ENCODE results near the gene RPTOR. TPM values are rescaled to one million over a fixed set of nuclear protein-coding genes. Genes with fewer than 3 reads are reported as not detected.

The RPTOR gene
- total RNA-seq, 1 donor = 27.9 TPM

- no peaks in the 10 kb centered on the region for H3K27me3 ChIP-seq (ENCODE audit: insufficient read depth, low read length)
- H3K27ac ChIP-seq (ENCODE audit: low read depth, low read length) = peak overlapping the region; percentile 14
- no peak overlapping the region for H3K4me3 ChIP-seq (ENCODE audit: insufficient read depth, low read length)
- H3K9me3 ChIP-seq (ENCODE audit: low read depth, low read length) = no peaks in the 10 kb centered on the region
- H3K4me1 ChIP-seq (ENCODE audit: insufficient read depth, low read length) = peaks cover 8% of the 10 kb centered on the region
- TF ChIP-seq CTCF (IDR thresholded peaks at IDR 0.05; ENCODE audit: extremely low read depth, low read depth, low read length) = peak; percentile 13
- H3K4me2 ChIP-seq (ENCODE audit: insufficient read depth, low read length) = peak overlapping the region; percentile 58
- H2AFZ ChIP-seq (ENCODE audit: low read length) = no peak overlapping the region
- H3K36me3 ChIP-seq (ENCODE audit: insufficient read depth, low read length) = no peaks in the 10 kb centered on the region
- H3K79me2 ChIP-seq (ENCODE audit: insufficient read depth, low read length) = peaks cover 39% of the 10 kb centered on the region
- no peak for DNase-seq (ENCODE audit: insufficient read length, low spot score, missing footprints)
- peaks cover 9% of the 10 kb centered on the region for H4K20me1 ChIP-seq (ENCODE audit: insufficient read depth, low read length)
Observed at GRCh38 chr17:80671039-80671824, 126.6 kb downstream of the RPTOR start.

GRCh38 chr17:80671825-80672110 is 127.1 kb downstream of the RPTOR start:
- H2AFZ ChIP-seq (ENCODE audit: low read length) = no peak overlapping the region
- H3K36me3 ChIP-seq (ENCODE audit: insufficient read depth, low read length) = no peaks in the 10 kb centered on the region
- no peak for TF ChIP-seq CTCF (IDR thresholded peaks at IDR 0.05; ENCODE audit: extremely low read depth, low read depth, low read length)
- H4K20me1 ChIP-seq (ENCODE audit: insufficient read depth, low read length) = peaks cover 9% of the 10 kb centered on the region
- no peaks in the 10 kb centered on the region for H3K27me3 ChIP-seq (ENCODE audit: insufficient read depth, low read length)
- H3K9me3 ChIP-seq (ENCODE audit: low read depth, low read length) = no peaks in the 10 kb centered on the region
- H3K4me2 ChIP-seq (ENCODE audit: insufficient read depth, low read length) = no peak overlapping the region
- no peak overlapping the region for H3K4me3 ChIP-seq (ENCODE audit: insufficient read depth, low read length)
- peaks cover 8% of the 10 kb centered on the region for H3K4me1 ChIP-seq (ENCODE audit: insufficient read depth, low read length)
- peaks cover 45% of the 10 kb centered on the region for H3K79me2 ChIP-seq (ENCODE audit: insufficient read depth, low read length)
- no peak for DNase-seq (ENCODE audit: insufficient read length, low spot score, missing footprints)
- no peak overlapping the region for H3K27ac ChIP-seq (ENCODE audit: low read depth, low read length)

GRCh38 chr17:80673152-80673920 is 128.7 kb downstream of the RPTOR start:
- Histone ChIP-seq H3K9me3 (ENCODE audit: low read depth, low read length) (no peaks in the 10 kb centered on the region), H3K4me1 (ENCODE audit: insufficient read depth, low read length) (peaks cover 13% of the 10 kb centered on the region), H2AFZ (ENCODE audit: low read length) (no peak overlapping the region), H4K20me1 (ENCODE audit: insufficient read depth, low read length) (peaks cover 4% of the 10 kb centered on the region), H3K27me3 (ENCODE audit: insufficient read depth, low read length) (no peaks in the 10 kb centered on the region), H3K27ac (ENCODE audit: low read depth, low read length) (no peak overlapping the region), H3K4me2 (ENCODE audit: insufficient read depth, low read length) (no peak overlapping the region), H3K4me3 (ENCODE audit: insufficient read depth, low read length) (no peak overlapping the region), H3K79me2 (ENCODE audit: insufficient read depth, low read length) (peaks cover 51% of the 10 kb centered on the region), H3K36me3 (ENCODE audit: insufficient read depth, low read length) (no peaks in the 10 kb centered on the region)
- no peak for TF ChIP-seq CTCF (IDR thresholded peaks at IDR 0.05; ENCODE audit: extremely low read depth, low read depth, low read length)
- DNase-seq (ENCODE audit: insufficient read length, low spot score, missing footprints) = no peak

- no peak for TF ChIP-seq CTCF (IDR thresholded peaks at IDR 0.05; ENCODE audit: extremely low read depth, low read depth, low read length)
Observed at GRCh38 chr17:80675438-80676095, 130.9 kb downstream of the RPTOR start.

More at GRCh38 chr17:80675438-80676095, 130.9 kb downstream of the RPTOR start:
- H3K27ac ChIP-seq (ENCODE audit: low read depth, low read length) = no peak overlapping the region
- H3K27me3 ChIP-seq (ENCODE audit: insufficient read depth, low read length) = no peaks in the 10 kb centered on the region
- peaks cover 41% of the 10 kb centered on the region for H3K79me2 ChIP-seq (ENCODE audit: insufficient read depth, low read length)
- DNase-seq (ENCODE audit: insufficient read length, low spot score, missing footprints) = no peak
- H2AFZ ChIP-seq (ENCODE audit: low read length) = no peak overlapping the region
- H3K4me1 ChIP-seq (ENCODE audit: insufficient read depth, low read length) = peaks cover 19% of the 10 kb centered on the region
- H3K36me3 ChIP-seq (ENCODE audit: insufficient read depth, low read length) = no peaks in the 10 kb centered on the region
- H3K4me2 ChIP-seq (ENCODE audit: insufficient read depth, low read length) = no peak overlapping the region
- H3K4me3 ChIP-seq (ENCODE audit: insufficient read depth, low read length) = no peak overlapping the region
- no peaks in the 10 kb centered on the region for H4K20me1 ChIP-seq (ENCODE audit: insufficient read depth, low read length)
- H3K9me3 ChIP-seq (ENCODE audit: low read depth, low read length) = no peaks in the 10 kb centered on the region
